ENCODE results near the gene AGBL4.

Gene AGBL4

GRCh38 chr1:48619539-48619938, 1404.2 kb downstream of the AGBL4 start:
- no peak for DNase-seq

GRCh38 chr1:48617252-48617651, 1406.5 kb downstream of the AGBL4 start:
- no peak for DNase-seq

- no peak for DNase-seq
These were observed 1407.0 kb downstream of the AGBL4 start for GRCh38 chr1:48616710-48617109.

GRCh38 chr1:48611841-48612240, 1411.9 kb downstream of the AGBL4 start:
- DNase-seq, result no peak

GRCh38 chr1:48610628-48611542, 1412.9 kb downstream of the AGBL4 start:
- no peak for DNase-seq

GRCh38 chr1:48608882-48609281, 1414.9 kb downstream of the AGBL4 start:
- no peak for DNase-seq

- DNase-seq, result no peak
These were observed 1420.5 kb downstream of the AGBL4 start for GRCh38 chr1:48603222-48603621.

- DNase-seq, result no peak
These were observed 1421.4 kb downstream of the AGBL4 start for GRCh38 chr1:48602349-48602748.

GRCh38 chr1:48600182-48600581, 1423.6 kb downstream of the AGBL4 start:
- no peak for DNase-seq

GRCh38 chr1:48597663-48598062, 1426.1 kb downstream of the AGBL4 start:
- DNase-seq, result no peak

- no peak for DNase-seq
These were observed 1427.7 kb downstream of the AGBL4 start for GRCh38 chr1:48596046-48596445.

GRCh38 chr1:48595613-48596012, 1428.1 kb downstream of the AGBL4 start:
- DNase-seq, result no peak

- no peak for DNase-seq
These were observed 1431.4 kb downstream of the AGBL4 start for GRCh38 chr1:48592330-48592729.

- no peak for DNase-seq
These were observed 1432.6 kb downstream of the AGBL4 start for GRCh38 chr1:48591181-48591580.

- no peak for DNase-seq
These were observed 1435.7 kb downstream of the AGBL4 start for GRCh38 chr1:48588061-48588460.

GRCh38 chr1:48582408-48582807, 1441.3 kb downstream of the AGBL4 start:
- DNase-seq, result no peak

- no peak for DNase-seq
These were observed 1442.5 kb downstream of the AGBL4 start for GRCh38 chr1:48581270-48581669.

GRCh38 chr1:48576565-48576964, 1447.2 kb downstream of the AGBL4 start:
- no peak for DNase-seq

GRCh38 chr1:48572646-48573258, 1451.0 kb downstream of the AGBL4 start:
- peak; percentile 57 for DNase-seq

GRCh38 chr1:48572134-48572533, 1451.6 kb downstream of the AGBL4 start:
- no peak for DNase-seq

GRCh38 chr1:48571303-48571987, 1452.3 kb downstream of the AGBL4 start:
- DNase-seq, result no peak

- no peak for DNase-seq
These were observed 1453.2 kb downstream of the AGBL4 start for GRCh38 chr1:48570568-48570967.

- no peak for DNase-seq
These were observed 1455.3 kb downstream of the AGBL4 start for GRCh38 chr1:48568501-48568900.

GRCh38 chr1:48566492-48566891, 1457.3 kb downstream of the AGBL4 start:
- no peak for DNase-seq
